HepG2 (cell line): Measurements from ENCODE around the gene TSTD2. TPM values are rescaled to one million over a fixed set of nuclear protein-coding genes. Genes with fewer than 3 reads are reported as not detected.

ENCODE experiments used
- ATF7-NPFF ChIP-seq: sonication (generic); formaldehyde crosslinking; IDR thresholded peaks from 2 replicates; pipeline ENCODE4 v1.8.1; 2023; ENCODE audit warnings: mild to moderate bottlenecking, low read depth, missing genetic modification reagents, moderate library complexity
- BATF2 ChIP-seq: sonication (generic); formaldehyde crosslinking; IDR thresholded peaks from 2 replicates; pipeline ENCODE4 v1.8.0; 2022; ENCODE audit warnings: mild to moderate bottlenecking, missing genetic modification reagents, moderate library complexity
- CAMTA2 ChIP-seq: sonication (generic); formaldehyde crosslinking; IDR thresholded peaks from 2 replicates; pipeline ENCODE4 v1.4.0; 2020; ENCODE audit warnings: mild to moderate bottlenecking, missing genetic modification reagents, borderline replicate concordance
- EEA1 ChIP-seq: sonication (generic); formaldehyde crosslinking; IDR thresholded peaks from 2 replicates; pipeline ENCODE4 v1.5.1; 2020; ENCODE audit warnings: mild to moderate bottlenecking, missing genetic modification reagents, borderline replicate concordance
- KDM3A ChIP-seq: IDR thresholded peaks from 2 replicates; pipeline ENCODE4 v1.6.1; 2018; ENCODE audit warnings: low read depth, missing compliant biosample characterization
- PLRG1 ChIP-seq: fragments of 450-650 bp; conservative IDR thresholded peaks from 2 replicates; pipeline ENCODE4 v1.6.1; 2016
- TCF12 ChIP-seq, 2 experiments: fragments of 450-650 bp in 1 of 2; sonication (generic) in 1 of 2; formaldehyde crosslinking in 1 of 2; IDR thresholded peaks; 2 replicates each; pipeline versions ENCODE4 v1.6.1 to v1.8.0; 2017 to 2022; ENCODE audit warnings: antibody characterized with exemption in 1 of 2, mild to moderate bottlenecking in 1 of 2, missing genetic modification reagents in 1 of 2, moderate library complexity in 1 of 2
- WIZ ChIP-seq: sonication (generic); formaldehyde crosslinking; IDR thresholded peaks from 2 replicates; pipeline ENCODE4 v1.5.1; 2020; ENCODE audit warnings: mild to moderate bottlenecking, missing genetic modification reagents
- ZBTB39 ChIP-seq: sonication (generic); formaldehyde crosslinking; IDR thresholded peaks from 2 replicates; pipeline ENCODE4 v1.5.0; 2020; ENCODE audit warnings: missing genetic modification reagents
- ZNF280D ChIP-seq: sonication (generic); formaldehyde crosslinking; IDR thresholded peaks from 2 replicates; pipeline ENCODE4 v1.5.1; 2020; ENCODE audit warnings: mild to moderate bottlenecking, missing genetic modification reagents
- ZNF317 ChIP-seq: sonication (generic); formaldehyde crosslinking; IDR thresholded peaks from 2 replicates; pipeline ENCODE4 v1.5.0; 2020; ENCODE audit warnings: mild to moderate bottlenecking, missing genetic modification reagents
- polyA plus RNA-seq, 8 experiments: library from polyadenylated mRNA; depleted of rRNA in 3 of 8; stranded (reverse) in 7 of 8; unstranded in 1 of 8; fragments of >200 nt; fragmentation: Illumina TruSeq in 4 of 8; extraction: Trizol in 4 of 8; gene quantifications; 2 replicates each; pipeline versions ENCODE4 v1.2.1 to v1.2.3, GENCODE V29; 2011 to 2016; ENCODE audit warnings: low read depth in 4 of 8, missing spikeins in 1 of 8, mixed read lengths in 1 of 8; ENCODE audit not compliant: insufficient read depth in 1 of 8
- total RNA-seq, 5 experiments: library from RNA; depleted of rRNA; stranded (reverse); fragments of >200 nt; fragmentation: Illumina TruSeq; extraction: Trizol; gene quantifications; 2 replicates each; pipeline ENCODE4 v1.2.3, GENCODE V29; 2016; ENCODE audit warnings: low read depth in 1 of 5
- TF ChIP-seq, protein P1 (sequence below): sonication (generic); formaldehyde crosslinking; IDR thresholded peaks from 2 replicates; pipeline ENCODE4; 2020; ENCODE audit warnings: missing genetic modification reagents, mild to moderate bottlenecking, borderline replicate concordance
- TF ChIP-seq, protein P2 (sequence below): sonication (generic); formaldehyde crosslinking; conservative IDR thresholded peaks from 2 replicates; pipeline ENCODE4 v1.4.0; 2020; ENCODE audit warnings: missing genetic modification reagents

Gene TSTD2
- total and polyA plus RNA-seq, 2 of the 13 experiments (the other 11 are each of a cell fraction or from before 2014, with no cell fraction given) = 16.0 to 23.1 TPM

GRCh38 chr9:97682242-97682641, 49.1 kb upstream of the TSTD2 start (continued):
- TF ChIP-seq, protein P1, sequence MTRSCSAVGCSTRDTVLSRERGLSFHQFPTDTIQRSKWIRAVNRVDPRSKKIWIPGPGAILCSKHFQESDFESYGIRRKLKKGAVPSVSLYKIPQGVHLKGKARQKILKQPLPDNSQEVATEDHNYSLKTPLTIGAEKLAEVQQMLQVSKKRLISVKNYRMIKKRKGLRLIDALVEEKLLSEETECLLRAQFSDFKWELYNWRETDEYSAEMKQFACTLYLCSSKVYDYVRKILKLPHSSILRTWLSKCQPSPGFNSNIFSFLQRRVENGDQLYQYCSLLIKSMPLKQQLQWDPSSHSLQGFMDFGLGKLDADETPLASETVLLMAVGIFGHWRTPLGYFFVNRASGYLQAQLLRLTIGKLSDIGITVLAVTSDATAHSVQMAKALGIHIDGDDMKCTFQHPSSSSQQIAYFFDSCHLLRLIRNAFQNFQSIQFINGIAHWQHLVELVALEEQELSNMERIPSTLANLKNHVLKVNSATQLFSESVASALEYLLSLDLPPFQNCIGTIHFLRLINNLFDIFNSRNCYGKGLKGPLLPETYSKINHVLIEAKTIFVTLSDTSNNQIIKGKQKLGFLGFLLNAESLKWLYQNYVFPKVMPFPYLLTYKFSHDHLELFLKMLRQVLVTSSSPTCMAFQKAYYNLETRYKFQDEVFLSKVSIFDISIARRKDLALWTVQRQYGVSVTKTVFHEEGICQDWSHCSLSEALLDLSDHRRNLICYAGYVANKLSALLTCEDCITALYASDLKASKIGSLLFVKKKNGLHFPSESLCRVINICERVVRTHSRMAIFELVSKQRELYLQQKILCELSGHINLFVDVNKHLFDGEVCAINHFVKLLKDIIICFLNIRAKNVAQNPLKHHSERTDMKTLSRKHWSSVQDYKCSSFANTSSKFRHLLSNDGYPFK = no peak
- TF ChIP-seq EEA1 (CRISPR knock-in tag) (no peak), TCF12 (IDR thresholded peaks at IDR 0.05) (no peak), TCF12 (CRISPR knock-in tag; IDR thresholded peaks at IDR 0.05) (no peak), BATF2 (no peak), ZNF280D (no peak), CAMTA2 (no peak), ZNF317 (CRISPR knock-in tag) (no peak), ATF7-NPFF (CRISPR knock-in tag) (no peak), KDM3A (CRISPR knock-in tag) (no peak), PLRG1 (no peak), ZBTB39 (CRISPR knock-in tag) (no peak), WIZ (CRISPR knock-in tag) (no peak)
- TF ChIP-seq, protein P2, sequence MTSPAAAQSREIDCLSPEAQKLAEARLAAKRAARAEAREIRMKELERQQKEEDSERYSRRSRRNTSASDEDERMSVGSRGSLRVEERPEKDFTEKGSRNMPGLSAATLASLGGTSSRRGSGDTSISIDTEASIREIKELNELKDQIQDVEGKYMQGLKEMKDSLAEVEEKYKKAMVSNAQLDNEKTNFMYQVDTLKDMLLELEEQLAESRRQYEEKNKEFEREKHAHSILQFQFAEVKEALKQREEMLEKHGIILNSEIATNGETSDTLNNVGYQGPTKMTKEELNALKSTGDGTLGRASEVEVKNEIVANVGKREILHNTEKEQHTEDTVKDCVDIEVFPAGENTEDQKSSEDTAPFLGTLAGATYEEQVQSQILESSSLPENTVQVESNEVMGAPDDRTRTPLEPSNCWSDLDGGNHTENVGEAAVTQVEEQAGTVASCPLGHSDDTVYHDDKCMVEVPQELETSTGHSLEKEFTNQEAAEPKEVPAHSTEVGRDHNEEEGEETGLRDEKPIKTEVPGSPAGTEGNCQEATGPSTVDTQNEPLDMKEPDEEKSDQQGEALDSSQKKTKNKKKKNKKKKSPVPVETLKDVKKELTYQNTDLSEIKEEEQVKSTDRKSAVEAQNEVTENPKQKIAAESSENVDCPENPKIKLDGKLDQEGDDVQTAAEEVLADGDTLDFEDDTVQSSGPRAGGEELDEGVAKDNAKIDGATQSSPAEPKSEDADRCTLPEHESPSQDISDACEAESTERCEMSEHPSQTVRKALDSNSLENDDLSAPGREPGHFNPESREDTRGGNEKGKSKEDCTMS = no peak
